ENCODE data around the gene SNX20.

SNX20 gene

GRCh38 chr16:50718761-50719400, 37.8 kb upstream of the SNX20 start:
- Histone ChIP-seq H3K9ac (ENCODE audit: low read length) (no peak overlapping the region), H2AFZ (ENCODE audit: low read depth, low read length, severe bottlenecking) (no peak overlapping the region), H3K9me2 (replicated peaks; ENCODE audit: insufficient read depth, low read length) (no peaks in the 10 kb centered on the region), H4K20me1 (ENCODE audit: low read depth, low read length) (no peaks in the 10 kb centered on the region), H3K79me2 (ENCODE audit: insufficient read depth, low read length) (no peaks in the 10 kb centered on the region), H3K27me3 (ENCODE audit: low read length) (no peaks in the 10 kb centered on the region), H3K4me3 (ENCODE audit: insufficient read depth, low read length, poor library complexity, severe bottlenecking) (no peak overlapping the region), H3K9me3 (ENCODE audit: insufficient read depth, low read length) (peaks cover 2% of the 10 kb centered on the region; the same call in 1 of the 2 replicates), H3F3A (ENCODE audit: insufficient read depth) (no peaks in the 10 kb centered on the region), H3K4me2 (ENCODE audit: low read depth, low read length, poor library complexity, severe bottlenecking) (no peak overlapping the region), H3K36me3 (ENCODE audit: low read length) (no peaks in the 10 kb centered on the region), H3K27ac (ENCODE audit: low read depth, low read length) (no peak overlapping the region)
- TF ChIP-seq CTCF (IDR thresholded peaks at IDR 0.05; ENCODE audit: insufficient read depth, low read length, poor library complexity, severe bottlenecking) = no peak
- TF ChIP-seq EZH2phosphoT487 (conservative IDR thresholded peaks at IDR 0.05; ENCODE audit: low read length) = no peak

- Histone ChIP-seq H3K36me3 (ENCODE audit: low read length) (no peaks in the 10 kb centered on the region), H3K27ac (ENCODE audit: low read depth, low read length) (no peak overlapping the region), H3K79me2 (ENCODE audit: insufficient read depth, low read length) (no peaks in the 10 kb centered on the region), H3K9me2 (replicated peaks; ENCODE audit: insufficient read depth, low read length) (no peaks in the 10 kb centered on the region), H3K9me3 (ENCODE audit: insufficient read depth, low read length) (no peaks in the 10 kb centered on the region), H4K20me1 (ENCODE audit: low read depth, low read length) (no peaks in the 10 kb centered on the region), H3K4me2 (ENCODE audit: low read depth, low read length, poor library complexity, severe bottlenecking) (no peak overlapping the region), H3K4me3 (ENCODE audit: insufficient read depth, low read length, poor library complexity, severe bottlenecking) (no peak overlapping the region), H3F3A (ENCODE audit: insufficient read depth) (no peaks in the 10 kb centered on the region), H3K27me3 (ENCODE audit: low read length) (no peaks in the 10 kb centered on the region), H2AFZ (ENCODE audit: low read depth, low read length, severe bottlenecking) (no peak overlapping the region), H3K9ac (ENCODE audit: low read length) (no peak overlapping the region)
- no peak for TF ChIP-seq CTCF (IDR thresholded peaks at IDR 0.05; ENCODE audit: insufficient read depth, low read length, poor library complexity, severe bottlenecking)
- no peak for TF ChIP-seq EZH2phosphoT487 (conservative IDR thresholded peaks at IDR 0.05; ENCODE audit: low read length)
These were observed 37.1 kb upstream of the SNX20 start for GRCh38 chr16:50718061-50718760.

GRCh38 chr16:50717494-50717893, 36.4 kb upstream of the SNX20 start:
- H3K9me3 ChIP-seq (ENCODE audit: insufficient read depth, low read length) = no peaks in the 10 kb centered on the region
- H3F3A ChIP-seq (ENCODE audit: insufficient read depth) = no peaks in the 10 kb centered on the region
- no peak overlapping the region for H3K27ac ChIP-seq (ENCODE audit: low read depth, low read length)
- H3K27me3 ChIP-seq (ENCODE audit: low read length) = no peaks in the 10 kb centered on the region
- H3K4me3 ChIP-seq (ENCODE audit: insufficient read depth, low read length, poor library complexity, severe bottlenecking) = no peak overlapping the region
- no peak for TF ChIP-seq CTCF (IDR thresholded peaks at IDR 0.05; ENCODE audit: insufficient read depth, low read length, poor library complexity, severe bottlenecking)
- TF ChIP-seq EZH2phosphoT487 (conservative IDR thresholded peaks at IDR 0.05; ENCODE audit: low read length) = no peak
- no peaks in the 10 kb centered on the region for H3K79me2 ChIP-seq (ENCODE audit: insufficient read depth, low read length)
- no peaks in the 10 kb centered on the region for H3K9me2 ChIP-seq (replicated peaks; ENCODE audit: insufficient read depth, low read length)
- H3K36me3 ChIP-seq (ENCODE audit: low read length) = no peaks in the 10 kb centered on the region
- no peaks in the 10 kb centered on the region for H4K20me1 ChIP-seq (ENCODE audit: low read depth, low read length)
- H3K9ac ChIP-seq (ENCODE audit: low read length) = no peak overlapping the region
- no peak overlapping the region for H3K4me2 ChIP-seq (ENCODE audit: low read depth, low read length, poor library complexity, severe bottlenecking)
- H2AFZ ChIP-seq (ENCODE audit: low read depth, low read length, severe bottlenecking) = no peak overlapping the region

Data from SU-DHL-6 (cell line).